Activated T-helper 17 cell treated with anti-CD3 and anti-CD28 coated beads, Interleukin-2, amount 50 U/mL, for 72 hours (primary cell): ENCODE measurements around the gene RNASEH2B. TPM values are rescaled to one million over a fixed set of nuclear protein-coding genes. Genes with fewer than 3 reads are reported as not detected.

Experiments used
- ATAC-seq: fragments of 150-1000 bp; cut with Tn5 transposase; replicated peaks from 2 replicates; pipeline ENCODE4 v1.10.0; 2021; ENCODE audit warnings: mild to moderate bottlenecking, moderate library complexity
- H3K27ac Mint-ChIP-seq: one replicate; pipeline ENCODE4 v1.8.0; 2022; ENCODE audit warnings: mixed read lengths
- H3K27me3 Mint-ChIP-seq: one replicate; pipeline ENCODE4 v1.8.0; 2022; ENCODE audit warnings: mixed read lengths
- H3K36me3 Mint-ChIP-seq: one replicate; pipeline ENCODE4 v1.8.0; 2022; ENCODE audit warnings: low read depth, mild to moderate bottlenecking, mixed read lengths
- H3K4me1 Mint-ChIP-seq: one replicate; pipeline ENCODE4 v1.8.0; 2022; ENCODE audit warnings: mixed read lengths
- H3K4me3 Mint-ChIP-seq: one replicate; pipeline ENCODE4 v1.8.0; 2022; ENCODE audit warnings: mild to moderate bottlenecking, mixed read lengths
- H3K9me3 Mint-ChIP-seq: one replicate; pipeline ENCODE4 v1.8.0; 2022; ENCODE audit warnings: mixed read lengths
- total RNA-seq, 2 donors: library from RNA; stranded (reverse); gene quantifications; one replicate each; pipeline ENCODE4 v1.2.3, GENCODE V29; 2022

Gene RNASEH2B, protein sequence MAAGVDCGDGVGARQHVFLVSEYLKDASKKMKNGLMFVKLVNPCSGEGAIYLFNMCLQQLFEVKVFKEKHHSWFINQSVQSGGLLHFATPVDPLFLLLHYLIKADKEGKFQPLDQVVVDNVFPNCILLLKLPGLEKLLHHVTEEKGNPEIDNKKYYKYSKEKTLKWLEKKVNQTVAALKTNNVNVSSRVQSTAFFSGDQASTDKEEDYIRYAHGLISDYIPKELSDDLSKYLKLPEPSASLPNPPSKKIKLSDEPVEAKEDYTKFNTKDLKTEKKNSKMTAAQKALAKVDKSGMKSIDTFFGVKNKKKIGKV
- total RNA-seq: 10 to 100 TPM; 29.8 to 58.7 TPM

DNA sequence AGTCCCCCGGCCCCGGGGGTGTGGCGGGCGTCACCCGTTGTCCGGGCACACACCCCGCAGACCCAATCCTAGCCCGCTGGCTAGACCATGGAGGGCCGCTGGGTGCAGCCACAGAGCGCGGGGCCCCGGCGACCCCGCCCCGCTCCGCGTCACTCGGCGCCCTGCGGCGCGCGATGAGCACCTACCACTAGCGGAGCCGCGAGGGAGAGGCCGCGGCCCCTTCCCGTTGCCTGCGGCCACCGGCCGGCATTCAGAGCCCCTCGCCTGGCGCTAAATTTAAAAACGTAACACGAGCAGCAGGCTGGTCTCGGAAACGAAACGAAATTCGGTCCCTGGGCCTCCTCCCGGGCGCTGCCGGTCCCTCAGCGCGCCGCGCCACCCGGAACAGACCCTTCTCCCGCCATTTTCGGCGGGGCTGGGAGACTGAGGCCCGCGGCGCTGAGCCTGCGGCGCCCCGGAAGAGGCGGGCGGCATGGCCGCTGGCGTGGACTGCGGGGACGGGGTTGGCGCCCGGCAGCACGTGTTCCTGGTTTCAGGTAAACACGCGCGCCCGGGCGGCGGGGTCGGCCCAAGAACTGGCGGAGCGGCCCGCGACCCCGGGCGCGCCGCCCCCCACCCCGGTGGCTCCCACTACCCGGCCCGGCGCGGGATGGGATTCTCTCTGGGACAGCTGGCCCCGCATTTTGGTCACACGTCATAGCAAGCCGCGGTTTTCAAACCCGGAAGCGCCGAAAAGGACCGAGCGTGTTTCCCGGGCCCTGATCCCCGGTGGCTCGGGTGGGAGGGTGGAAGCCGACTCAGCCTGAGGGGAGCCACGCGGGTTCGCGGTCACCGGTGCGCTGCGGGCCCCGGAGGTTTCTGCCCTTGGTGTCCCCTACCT is at the start of gene RNASEH2B:
Gene RNASEH2B (plus strand): TSS at position 187 of the 880 bp plus-strand sequence. CDS start 286 bp downstream, at position 473.
- H3K27ac Mint-ChIP-seq: peak within 1 kb of the TSS; percentile 88
- no peaks in the 10 kb centered on the region for H3K9me3 Mint-ChIP-seq
- peaks cover 21% of the 10 kb centered on the region for H3K4me1 Mint-ChIP-seq
- H3K36me3 Mint-ChIP-seq: no peaks in the 10 kb centered on the region
- peak within 1 kb of the TSS; percentile 92 for H3K4me3 Mint-ChIP-seq
- H3K27me3 Mint-ChIP-seq: no peaks in the 10 kb centered on the region
- peak; percentile 85 for ATAC-seq

DNA sequence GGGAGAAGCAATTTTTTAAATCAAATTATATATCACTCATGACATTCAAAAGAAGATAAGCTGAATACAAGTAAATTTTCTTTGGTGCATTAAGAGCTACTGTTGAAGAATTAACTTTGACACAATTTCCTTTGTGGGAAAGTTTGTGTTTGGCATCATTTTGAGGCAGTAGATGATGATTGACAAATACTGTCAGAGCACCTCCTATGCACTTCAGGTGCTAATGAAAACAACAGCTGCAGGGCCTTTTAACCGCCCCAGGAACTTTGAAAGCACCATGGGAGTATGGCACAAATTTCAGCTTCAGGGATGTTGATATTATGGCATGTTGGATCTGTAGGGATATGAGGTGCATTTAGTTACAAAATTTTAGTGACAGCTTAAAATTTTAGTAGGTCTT is 45.1 kb upstream of the RNASEH2B start:
- Mint-ChIP-seq H3K36me3 (no peaks in the 10 kb centered on the region), H3K4me3 (no peak overlapping the region), H3K4me1 (no peaks in the 10 kb centered on the region), H3K27me3 (peaks cover 3% of the 10 kb centered on the region), H3K27ac (no peak overlapping the region), H3K9me3 (no peaks in the 10 kb centered on the region)
- no peak for ATAC-seq

DNA sequence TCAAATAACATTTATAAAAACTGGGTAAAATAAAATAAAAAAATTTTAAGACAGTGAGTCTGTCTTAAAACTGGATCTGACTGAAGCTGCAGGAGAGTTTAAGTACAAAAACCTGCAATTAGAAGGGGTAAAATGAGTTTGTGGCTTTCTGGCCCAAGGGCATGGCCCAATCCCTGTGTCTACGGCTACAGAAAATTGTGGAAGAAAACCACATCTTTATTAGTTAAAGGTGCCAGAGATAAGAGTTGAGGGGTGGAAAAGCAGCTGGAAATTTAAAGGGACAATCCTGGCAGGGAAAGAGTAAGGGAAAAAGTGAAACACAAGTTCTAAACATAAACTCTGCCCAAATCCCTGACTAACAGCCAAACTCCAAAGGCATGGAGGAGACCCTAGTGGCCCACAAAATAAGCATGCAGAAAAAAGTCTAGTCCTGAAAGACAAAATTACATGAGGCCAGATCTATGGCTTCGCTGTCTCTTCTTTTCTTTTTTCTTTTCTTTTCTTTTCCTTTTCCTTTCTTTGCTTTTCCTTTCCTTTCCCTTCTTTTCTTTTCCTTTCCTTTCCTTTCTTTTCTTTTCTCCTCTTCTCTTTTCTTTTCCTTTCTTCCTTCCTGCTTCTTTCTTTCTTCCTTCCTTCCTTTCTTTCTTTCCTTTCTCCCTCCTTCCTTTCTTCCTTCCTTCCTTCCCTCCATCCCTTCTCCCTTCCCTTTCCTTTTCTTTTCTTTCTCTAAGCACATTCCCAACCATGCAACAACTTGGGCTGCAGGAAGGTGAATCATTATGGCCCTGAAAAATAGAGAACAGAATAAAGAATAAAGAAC is 42.6 kb upstream of the RNASEH2B start:
- Mint-ChIP-seq H3K4me1 (no peaks in the 10 kb centered on the region), H3K9me3 (no peaks in the 10 kb centered on the region), H3K27me3 (no peaks in the 10 kb centered on the region), H3K4me3 (no peak overlapping the region), H3K36me3 (no peaks in the 10 kb centered on the region), H3K27ac (no peak overlapping the region)
- ATAC-seq: no peak

DNA sequence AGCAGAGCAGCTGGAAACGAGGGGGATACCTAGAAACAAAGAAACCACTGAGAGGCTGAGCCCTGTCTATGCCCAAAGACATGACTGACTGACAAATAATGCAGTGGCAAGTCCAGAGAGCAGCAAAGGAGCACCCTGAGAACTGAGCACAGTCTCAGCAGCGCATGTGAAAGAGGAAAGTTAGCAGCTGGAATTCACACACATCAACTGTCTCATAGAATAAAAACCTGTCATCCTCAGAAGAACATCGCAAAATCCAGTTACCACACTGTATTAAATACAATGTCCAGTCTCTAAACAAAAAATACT is 42.0 kb upstream of the RNASEH2B start:
- H3K27ac Mint-ChIP-seq: no peak overlapping the region
- H3K27me3 Mint-ChIP-seq: no peaks in the 10 kb centered on the region
- H3K4me1 Mint-ChIP-seq: no peaks in the 10 kb centered on the region
- H3K9me3 Mint-ChIP-seq: no peaks in the 10 kb centered on the region
- H3K4me3 Mint-ChIP-seq: no peak overlapping the region
- H3K36me3 Mint-ChIP-seq: no peaks in the 10 kb centered on the region
- no peak for ATAC-seq

DNA sequence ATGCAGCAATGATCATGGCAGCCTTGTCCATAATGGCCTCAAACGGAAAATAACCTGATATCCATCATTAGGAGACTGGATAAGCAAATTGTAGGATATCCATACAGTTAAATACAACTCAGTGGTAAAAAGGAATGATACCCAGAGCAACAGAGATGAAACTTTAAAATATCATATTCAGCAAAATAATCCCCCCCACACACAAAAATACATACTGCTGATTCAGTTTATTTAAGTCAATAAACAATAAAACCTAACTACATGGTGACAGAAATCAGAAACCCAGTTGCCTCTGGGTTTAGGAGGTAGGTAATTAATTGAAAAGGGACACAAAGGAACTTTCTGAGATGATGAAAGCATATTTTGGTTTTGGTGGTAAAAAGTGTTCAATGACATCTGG is 38.2 kb upstream of the RNASEH2B start:
- no peaks in the 10 kb centered on the region for H3K4me1 Mint-ChIP-seq

DNA sequence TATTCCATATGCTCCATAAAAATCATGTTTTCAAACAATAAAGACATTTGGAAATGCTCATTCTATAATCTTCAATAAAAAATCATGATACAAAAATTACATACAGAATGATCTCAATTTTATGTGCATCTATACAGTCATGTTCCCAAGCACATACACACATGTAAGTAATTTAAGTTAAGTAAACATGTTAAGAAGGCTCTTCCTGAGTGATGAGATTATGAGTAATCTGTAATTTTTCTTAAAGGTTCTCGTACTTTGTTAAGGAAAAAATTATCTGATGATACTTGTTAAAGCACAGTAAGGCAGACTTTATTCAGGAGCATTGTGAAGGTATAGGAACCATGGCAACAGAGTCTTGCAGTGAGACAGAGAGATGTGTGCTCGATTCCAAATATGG is 36.1 kb upstream of the RNASEH2B start:
- Mint-ChIP-seq H3K4me3 (no peak overlapping the region), H3K9me3 (no peaks in the 10 kb centered on the region), H3K36me3 (no peaks in the 10 kb centered on the region), H3K27me3 (no peaks in the 10 kb centered on the region), H3K4me1 (no peaks in the 10 kb centered on the region), H3K27ac (no peak overlapping the region)
- no peak for ATAC-seq

More for the DNA sequence above, 38.2 kb upstream of the RNASEH2B start:
- Mint-ChIP-seq H3K9me3 (no peaks in the 10 kb centered on the region), H3K27ac (no peak overlapping the region), H3K4me3 (no peak overlapping the region), H3K27me3 (no peaks in the 10 kb centered on the region), H3K36me3 (no peaks in the 10 kb centered on the region)
- ATAC-seq: no peak

DNA sequence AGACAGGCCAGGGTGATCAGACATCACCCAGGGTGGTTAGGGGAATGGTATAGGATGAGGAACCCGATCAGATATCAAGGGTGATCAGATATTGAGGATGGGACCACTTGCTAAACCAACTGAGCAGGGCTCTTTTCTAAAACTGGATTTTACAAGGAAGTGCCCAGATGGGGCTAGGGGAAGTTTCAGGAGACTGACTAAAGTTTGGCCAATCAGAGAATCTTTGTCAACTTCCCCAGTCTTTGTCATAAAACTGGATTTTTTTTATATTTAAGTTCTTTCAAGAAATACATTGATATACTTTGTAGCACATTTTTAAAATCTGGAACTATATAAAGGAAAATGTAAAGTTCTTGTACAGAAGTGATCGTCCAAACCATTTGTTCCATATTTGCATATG is 35.6 kb upstream of the RNASEH2B start:
- Mint-ChIP-seq H3K27ac (no peak overlapping the region), H3K36me3 (no peaks in the 10 kb centered on the region), H3K27me3 (no peaks in the 10 kb centered on the region), H3K4me3 (no peak overlapping the region), H3K4me1 (no peaks in the 10 kb centered on the region), H3K9me3 (no peaks in the 10 kb centered on the region)
- no peak for ATAC-seq

DNA sequence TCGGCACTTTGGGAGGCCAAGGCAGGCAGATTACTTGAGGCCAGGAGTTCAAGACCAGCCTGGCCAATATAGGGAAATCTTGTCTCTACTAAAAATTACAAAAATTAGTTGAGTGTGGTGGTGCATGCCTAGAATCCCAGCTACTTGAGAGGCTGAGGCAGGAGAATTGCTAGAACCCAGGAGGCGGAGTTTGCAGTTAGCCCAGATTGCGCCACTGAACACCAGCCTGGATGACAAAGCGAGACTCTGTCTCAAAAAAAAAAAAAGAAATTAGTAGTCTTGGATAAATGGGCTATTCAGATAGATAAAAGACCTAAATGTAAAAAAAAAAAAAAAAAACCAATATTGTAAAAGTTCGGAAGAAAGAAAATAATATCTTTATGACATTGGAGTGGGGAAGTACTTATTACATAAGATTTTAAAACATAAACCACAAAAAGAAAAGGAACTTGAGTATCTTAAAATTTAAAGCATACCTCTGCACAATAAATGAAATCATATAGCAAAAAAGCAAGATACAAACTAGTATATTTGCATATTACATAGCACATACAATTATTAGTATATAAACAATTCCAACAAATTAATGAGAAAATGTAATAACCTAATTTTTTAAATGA is 26.7 kb upstream of the RNASEH2B start:
- no peaks in the 10 kb centered on the region for H3K36me3 Mint-ChIP-seq
- ATAC-seq: no peak
- no peak overlapping the region for H3K27ac Mint-ChIP-seq
- H3K27me3 Mint-ChIP-seq: peaks cover 4% of the 10 kb centered on the region
- H3K4me1 Mint-ChIP-seq: peaks cover 5% of the 10 kb centered on the region
- H3K9me3 Mint-ChIP-seq: no peaks in the 10 kb centered on the region
- no peak overlapping the region for H3K4me3 Mint-ChIP-seq

DNA sequence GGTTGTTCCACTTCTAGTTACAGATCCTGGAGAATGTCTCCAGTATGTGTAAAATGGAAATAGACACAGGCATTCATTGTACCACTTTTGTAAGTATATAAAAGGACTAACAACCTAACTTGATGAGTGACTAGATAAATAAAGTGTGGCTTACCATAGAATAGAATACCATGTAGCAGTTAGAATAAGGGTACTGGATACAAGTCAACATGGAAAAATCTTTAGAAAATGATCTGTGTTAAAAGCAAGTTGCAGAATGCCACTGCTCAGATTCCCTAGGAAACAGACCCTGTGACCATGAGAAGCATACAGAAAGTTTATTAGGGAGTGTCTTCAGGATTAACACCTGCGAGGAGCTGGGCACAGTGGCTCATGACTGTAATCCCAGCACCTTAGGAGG is 25.9 kb upstream of the RNASEH2B start:
- Mint-ChIP-seq H3K27me3 (peaks cover 4% of the 10 kb centered on the region), H3K4me3 (no peak overlapping the region), H3K27ac (no peak overlapping the region), H3K9me3 (peaks cover 3% of the 10 kb centered on the region), H3K4me1 (peaks cover 5% of the 10 kb centered on the region), H3K36me3 (no peaks in the 10 kb centered on the region)
- ATAC-seq: no peak

DNA sequence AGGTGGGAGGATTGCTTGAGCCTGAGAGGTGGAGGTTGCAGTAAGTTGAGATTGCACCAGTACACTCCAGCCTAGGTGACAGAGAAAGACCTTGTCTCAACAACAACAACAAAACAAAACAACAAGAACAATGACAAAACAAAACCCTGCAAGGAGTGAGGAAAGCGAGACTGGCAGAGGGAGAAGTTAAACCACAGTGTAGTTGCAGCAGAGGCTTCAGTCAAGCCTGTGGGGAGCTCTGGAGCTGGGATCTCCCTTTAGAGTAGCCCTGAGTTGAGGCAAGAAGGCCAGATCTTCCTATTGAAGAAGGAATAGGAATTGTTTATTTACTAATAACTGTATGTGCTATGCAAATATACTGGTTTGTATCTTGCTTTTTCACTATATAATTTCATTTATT is 25.3 kb upstream of the RNASEH2B start:
- peaks cover 4% of the 10 kb centered on the region for H3K27me3 Mint-ChIP-seq
- H3K4me3 Mint-ChIP-seq: no peak overlapping the region
- peaks cover 5% of the 10 kb centered on the region for H3K4me1 Mint-ChIP-seq
- peaks cover 3% of the 10 kb centered on the region for H3K9me3 Mint-ChIP-seq
- no peak for ATAC-seq
- H3K27ac Mint-ChIP-seq: no peak overlapping the region
- H3K36me3 Mint-ChIP-seq: no peaks in the 10 kb centered on the region

DNA sequence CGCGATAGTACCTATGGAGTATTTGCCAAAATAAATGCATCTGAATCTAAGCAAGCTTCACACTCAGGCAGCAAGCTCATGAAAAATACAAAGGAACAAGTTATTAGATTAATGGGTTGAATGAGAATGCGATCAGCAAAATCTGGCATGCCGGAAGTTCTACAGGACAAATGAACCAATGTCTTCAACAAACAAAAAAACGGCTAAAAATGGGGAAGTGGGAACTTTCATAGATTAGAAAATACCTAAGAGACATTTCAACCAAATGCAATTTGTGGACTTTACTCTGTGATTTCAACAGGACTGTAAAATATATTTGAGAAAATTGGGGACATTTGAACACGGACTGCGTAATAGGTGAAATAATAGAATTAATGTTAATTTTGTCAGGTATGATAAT is 22.4 kb upstream of the RNASEH2B start:
- Mint-ChIP-seq H3K9me3 (peaks cover 3% of the 10 kb centered on the region), H3K27ac (no peak overlapping the region), H3K4me3 (no peak overlapping the region), H3K36me3 (no peaks in the 10 kb centered on the region), H3K27me3 (no peaks in the 10 kb centered on the region), H3K4me1 (peaks cover 2% of the 10 kb centered on the region)
- no peak for ATAC-seq

DNA sequence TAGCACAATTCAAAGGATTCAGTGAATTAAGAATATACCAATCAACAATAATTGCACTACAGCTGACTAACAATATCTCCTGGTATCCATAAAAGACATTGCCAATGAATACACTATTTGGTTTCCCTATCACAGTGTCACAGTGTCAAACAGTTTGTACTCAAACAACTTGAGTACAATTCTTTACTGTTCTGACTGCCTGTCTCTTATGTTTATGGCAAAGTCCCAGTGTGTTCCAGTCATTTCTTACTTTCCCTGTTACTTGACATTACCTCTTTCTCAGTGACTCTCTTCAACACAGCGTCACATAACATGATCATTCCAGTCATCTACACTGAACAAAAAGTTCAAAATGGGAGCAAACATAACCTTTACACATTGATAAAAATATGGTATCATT is 21.2 kb upstream of the RNASEH2B start:
- Mint-ChIP-seq H3K4me1 (peaks cover 13% of the 10 kb centered on the region), H3K27me3 (no peaks in the 10 kb centered on the region), H3K9me3 (peaks cover 3% of the 10 kb centered on the region), H3K36me3 (no peaks in the 10 kb centered on the region), H3K4me3 (no peak overlapping the region), H3K27ac (no peak overlapping the region)
- ATAC-seq: peak; percentile 21

DNA sequence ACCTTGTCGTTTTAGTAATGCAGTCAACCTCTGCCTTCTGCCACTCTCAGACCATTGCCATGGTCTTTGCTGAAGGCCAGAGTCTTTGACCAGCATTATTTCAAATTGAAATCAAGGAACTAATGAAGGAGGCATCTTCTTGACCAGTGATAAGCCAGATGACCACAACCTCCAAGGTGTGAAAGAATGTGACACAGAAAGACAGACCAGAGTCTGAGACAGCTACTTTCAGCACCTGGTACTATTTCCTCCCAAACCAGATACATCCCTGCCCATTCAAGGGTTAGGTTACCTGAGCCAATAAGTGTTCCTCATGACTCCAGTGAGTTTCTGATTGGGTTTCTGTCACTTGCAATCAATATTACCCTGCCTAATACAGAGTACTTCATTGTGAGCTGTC is 20.3 kb upstream of the RNASEH2B start:
- Mint-ChIP-seq H3K4me1 (peaks cover 22% of the 10 kb centered on the region), H3K27me3 (no peaks in the 10 kb centered on the region), H3K4me3 (no peak overlapping the region), H3K36me3 (no peaks in the 10 kb centered on the region), H3K27ac (no peak overlapping the region), H3K9me3 (peaks cover 3% of the 10 kb centered on the region)
- ATAC-seq: no peak

DNA sequence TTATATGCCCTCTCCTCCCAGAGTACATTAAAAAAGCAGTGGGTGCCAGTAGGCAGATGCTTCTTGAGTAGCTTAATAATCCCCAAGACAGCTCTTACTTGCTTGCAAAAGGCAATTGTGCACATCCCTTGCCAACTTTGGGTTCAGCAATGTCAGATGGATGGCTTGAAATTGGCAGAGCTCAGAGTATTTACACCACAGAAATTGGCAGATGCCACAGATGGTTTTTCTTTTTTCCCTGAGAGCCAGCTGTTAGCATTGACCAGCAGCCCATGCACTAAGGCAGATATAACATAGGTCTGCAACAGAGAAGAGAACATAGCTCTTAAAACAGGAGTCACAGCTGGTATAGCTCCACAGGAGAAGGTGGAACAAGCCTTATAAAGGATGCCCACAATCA is 18.4 kb upstream of the RNASEH2B start:
- Mint-ChIP-seq H3K27me3 (no peaks in the 10 kb centered on the region), H3K4me3 (peak overlapping the region; percentile 81), H3K27ac (no peak overlapping the region), H3K9me3 (peaks cover 6% of the 10 kb centered on the region), H3K4me1 (peaks cover 26% of the 10 kb centered on the region), H3K36me3 (no peaks in the 10 kb centered on the region)
- no peak for ATAC-seq
